Measurements from ENCODE around the gene MAGI1.

DNA sequence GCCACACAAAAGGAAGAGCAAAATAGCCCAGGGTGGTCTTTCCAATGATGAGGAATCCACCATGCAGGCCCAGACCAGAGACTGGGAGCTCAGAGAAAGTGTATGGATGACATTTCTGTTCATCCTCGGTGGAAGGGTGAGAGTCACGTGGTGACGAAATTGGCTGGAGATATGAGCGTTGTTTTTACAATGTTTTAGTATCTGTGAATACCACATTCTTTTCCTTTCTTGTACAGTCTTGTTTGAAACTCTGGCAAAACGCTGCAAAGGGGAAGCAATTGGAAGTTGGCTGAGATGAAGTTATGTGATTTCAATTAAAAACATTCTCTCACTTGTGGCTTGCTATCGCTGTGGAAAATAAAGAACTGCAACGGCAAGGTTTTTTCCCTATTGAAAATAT lies 137.5 kb downstream of the MAGI1 start:
- TF ChIP-seq, protein P1, sequence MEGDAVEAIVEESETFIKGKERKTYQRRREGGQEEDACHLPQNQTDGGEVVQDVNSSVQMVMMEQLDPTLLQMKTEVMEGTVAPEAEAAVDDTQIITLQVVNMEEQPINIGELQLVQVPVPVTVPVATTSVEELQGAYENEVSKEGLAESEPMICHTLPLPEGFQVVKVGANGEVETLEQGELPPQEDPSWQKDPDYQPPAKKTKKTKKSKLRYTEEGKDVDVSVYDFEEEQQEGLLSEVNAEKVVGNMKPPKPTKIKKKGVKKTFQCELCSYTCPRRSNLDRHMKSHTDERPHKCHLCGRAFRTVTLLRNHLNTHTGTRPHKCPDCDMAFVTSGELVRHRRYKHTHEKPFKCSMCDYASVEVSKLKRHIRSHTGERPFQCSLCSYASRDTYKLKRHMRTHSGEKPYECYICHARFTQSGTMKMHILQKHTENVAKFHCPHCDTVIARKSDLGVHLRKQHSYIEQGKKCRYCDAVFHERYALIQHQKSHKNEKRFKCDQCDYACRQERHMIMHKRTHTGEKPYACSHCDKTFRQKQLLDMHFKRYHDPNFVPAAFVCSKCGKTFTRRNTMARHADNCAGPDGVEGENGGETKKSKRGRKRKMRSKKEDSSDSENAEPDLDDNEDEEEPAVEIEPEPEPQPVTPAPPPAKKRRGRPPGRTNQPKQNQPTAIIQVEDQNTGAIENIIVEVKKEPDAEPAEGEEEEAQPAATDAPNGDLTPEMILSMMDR (conservative IDR thresholded peaks at IDR 0.05; ENCODE audit: low read length): no peak
- no peak for TF ChIP-seq EZH2phosphoT487 (IDR thresholded peaks at IDR 0.05; ENCODE audit: borderline replicate concordance)

All from Loucy (cell line).